ENCODE measurements around the gene FOSB. TPM values are rescaled to one million over a fixed set of nuclear protein-coding genes. Genes with fewer than 3 reads are reported as not detected.

The FOSB gene
- total RNA-seq, 1 experiment from 2014 or later, result 6.4 TPM

DNA sequence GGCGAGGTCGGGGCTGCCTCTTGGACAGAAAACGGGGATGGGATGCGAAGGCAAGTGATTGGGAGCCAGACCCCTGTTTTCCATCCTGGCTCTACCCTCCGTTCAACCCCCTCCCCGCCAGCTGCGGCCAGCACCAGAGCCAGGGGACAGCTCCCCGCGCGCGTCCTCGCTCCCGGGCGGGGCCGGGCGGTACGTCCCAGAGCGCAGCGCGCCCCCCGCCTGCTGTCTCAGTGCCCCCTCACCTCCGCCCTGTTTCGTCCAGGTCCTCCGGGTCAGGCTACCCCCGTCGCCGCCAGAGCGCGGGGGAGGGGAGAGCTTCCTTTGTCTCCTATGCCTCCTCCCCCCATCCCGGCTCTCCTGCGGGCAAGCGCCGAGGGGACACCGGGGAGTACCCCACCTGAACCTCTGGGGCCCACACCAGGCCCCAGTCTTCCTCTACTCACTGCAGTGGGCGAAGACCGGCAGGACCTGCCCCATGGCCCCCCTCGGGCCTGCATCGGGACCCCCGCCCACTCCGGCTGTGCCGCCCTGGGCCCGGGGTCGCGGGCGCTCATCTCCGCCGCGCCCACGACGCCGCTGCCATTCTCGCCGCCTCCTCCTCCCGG lies 28.7 kb downstream of the FOSB start:
- CTCF ChIA-PET, result interaction anchor here (0.6 to 3.0 kb wide), 6 partner anchors 8 to 146 kb away, joined by 3 to 24 read pairs (median 5); no protein-coding TSS in a partner anchor
- H3K9me3 ChIP-seq, result no peaks in the 10 kb centered on the region
- peaks cover 23% of the 10 kb centered on the region for H3K4me1 Mint-ChIP-seq (ENCODE audit: low read depth, unreplicated experiment)
- H3K36me3 Mint-ChIP-seq (ENCODE audit: insufficient read depth, unreplicated experiment), result peaks cover 4% of the 10 kb centered on the region
- no peaks in the 10 kb centered on the region for H3K27me3 ChIP-seq (replicated peaks; ENCODE audit: control insufficient read depth, insufficient read depth, low read length)
- peak in 1 of 2 experiments; percentile 76 for DNase-seq
- H3K27me3 Mint-ChIP-seq (ENCODE audit: insufficient read depth, unreplicated experiment), result peaks cover 8% of the 10 kb centered on the region
- H3K36me3 ChIP-seq (ENCODE audit: control insufficient read depth, insufficient read depth, low read length), result no peaks in the 10 kb centered on the region
- POLR2A ChIA-PET, result no interaction called here
- H3K4me1 ChIP-seq, result peaks cover 22% of the 10 kb centered on the region
- H3K9me3 Mint-ChIP-seq (ENCODE audit: unreplicated experiment), result no peaks in the 10 kb centered on the region
- intact Hi-C loops (cut with micrococcal nuclease; ENCODE audit: unreplicated experiment), result loop anchor here (10.0 kb wide), 1 partner anchor 148 kb away; no protein-coding TSS in a partner anchor
- TF ChIP-seq, protein P1, sequence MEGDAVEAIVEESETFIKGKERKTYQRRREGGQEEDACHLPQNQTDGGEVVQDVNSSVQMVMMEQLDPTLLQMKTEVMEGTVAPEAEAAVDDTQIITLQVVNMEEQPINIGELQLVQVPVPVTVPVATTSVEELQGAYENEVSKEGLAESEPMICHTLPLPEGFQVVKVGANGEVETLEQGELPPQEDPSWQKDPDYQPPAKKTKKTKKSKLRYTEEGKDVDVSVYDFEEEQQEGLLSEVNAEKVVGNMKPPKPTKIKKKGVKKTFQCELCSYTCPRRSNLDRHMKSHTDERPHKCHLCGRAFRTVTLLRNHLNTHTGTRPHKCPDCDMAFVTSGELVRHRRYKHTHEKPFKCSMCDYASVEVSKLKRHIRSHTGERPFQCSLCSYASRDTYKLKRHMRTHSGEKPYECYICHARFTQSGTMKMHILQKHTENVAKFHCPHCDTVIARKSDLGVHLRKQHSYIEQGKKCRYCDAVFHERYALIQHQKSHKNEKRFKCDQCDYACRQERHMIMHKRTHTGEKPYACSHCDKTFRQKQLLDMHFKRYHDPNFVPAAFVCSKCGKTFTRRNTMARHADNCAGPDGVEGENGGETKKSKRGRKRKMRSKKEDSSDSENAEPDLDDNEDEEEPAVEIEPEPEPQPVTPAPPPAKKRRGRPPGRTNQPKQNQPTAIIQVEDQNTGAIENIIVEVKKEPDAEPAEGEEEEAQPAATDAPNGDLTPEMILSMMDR (IDR thresholded peaks at IDR 0.05; ENCODE audit: insufficient read depth in 1 of 2, low read depth in 1 of 2, low read length in 1 of 2, severe bottlenecking in 1 of 2, unreplicated experiment in 1 of 2), result no peak
- peak overlapping the region; percentile 80 for H3K4me3 ChIP-seq (ENCODE audit: low read depth, low read length)
- no TSS peak for BruUV-seq (replicated peaks)
- peak overlapping the region; percentile 85 for H3K27ac Mint-ChIP-seq (ENCODE audit: unreplicated experiment)
- H3K4me3 Mint-ChIP-seq (ENCODE audit: unreplicated experiment), result peak overlapping the region; percentile 98

- no peaks in the 10 kb centered on the region for H3K9me3 ChIP-seq
- TF ChIP-seq, protein P1 (IDR thresholded peaks at IDR 0.05; ENCODE audit: insufficient read depth in 1 of 2, low read depth in 1 of 2, low read length in 1 of 2, severe bottlenecking in 1 of 2, unreplicated experiment in 1 of 2), result no peak
- no peaks in the 10 kb centered on the region for H3K36me3 ChIP-seq (ENCODE audit: control insufficient read depth, insufficient read depth, low read length)
- H3K36me3 Mint-ChIP-seq (ENCODE audit: insufficient read depth, unreplicated experiment), result peaks cover 4% of the 10 kb centered on the region
- H3K4me1 Mint-ChIP-seq (ENCODE audit: low read depth, unreplicated experiment), result peaks cover 17% of the 10 kb centered on the region
- DNase-seq, result no peak
- CTCF ChIA-PET, result interaction anchor here (0.6 to 1.3 kb wide), 2 partner anchors 12 to 28 kb away, joined by 3 to 7 read pairs; no protein-coding TSS in a partner anchor
- no peak overlapping the region for H3K27ac Mint-ChIP-seq (ENCODE audit: unreplicated experiment)
- intact Hi-C loops (cut with micrococcal nuclease; ENCODE audit: unreplicated experiment), result loop anchor here (1.0 to 10.0 kb wide), 3 partner anchors 9 to 147 kb away; no protein-coding TSS in a partner anchor
- peaks cover 22% of the 10 kb centered on the region for H3K4me1 ChIP-seq
- no peak overlapping the region for H3K4me3 ChIP-seq (ENCODE audit: low read depth, low read length)
- POLR2A ChIA-PET, result no interaction called here
- no TSS peak for BruUV-seq (replicated peaks)
- H3K27me3 ChIP-seq (replicated peaks; ENCODE audit: control insufficient read depth, insufficient read depth, low read length), result no peaks in the 10 kb centered on the region
- H3K27me3 Mint-ChIP-seq (ENCODE audit: insufficient read depth, unreplicated experiment), result peaks cover 8% of the 10 kb centered on the region
- H3K9me3 Mint-ChIP-seq (ENCODE audit: unreplicated experiment), result no peaks in the 10 kb centered on the region
- peak overlapping the region; percentile 98 for H3K4me3 Mint-ChIP-seq (ENCODE audit: unreplicated experiment)
Observed at GRCh38 chr19:45497791-45498190, 30.0 kb downstream of the FOSB start.

GRCh38 chr19:45498411-45499195 lies 30.8 kb downstream of the FOSB start, which contains the start of gene PPM1N:
Gene PPM1N, plus strand, starts transcription at chr19:45498443. Its CDS starts 30 bp downstream, at chr19:45498473.
- peaks cover 8% of the 10 kb centered on the region for H3K27me3 Mint-ChIP-seq (ENCODE audit: insufficient read depth, unreplicated experiment)
- intact Hi-C loops (cut with micrococcal nuclease; ENCODE audit: unreplicated experiment), result loop anchor here (10.0 kb wide), 1 partner anchor 146 kb away; no protein-coding TSS in a partner anchor
- no TSS peak for BruUV-seq (replicated peaks)
- peaks cover 16% of the 10 kb centered on the region for H3K4me1 Mint-ChIP-seq (ENCODE audit: low read depth, unreplicated experiment)
- H3K9me3 ChIP-seq, result no peaks in the 10 kb centered on the region
- no peaks in the 10 kb centered on the region for H3K36me3 Mint-ChIP-seq (ENCODE audit: insufficient read depth, unreplicated experiment)
- no peak for DNase-seq
- TF ChIP-seq, protein P1 (IDR thresholded peaks at IDR 0.05; ENCODE audit: insufficient read depth in 1 of 2, low read depth in 1 of 2, low read length in 1 of 2, severe bottlenecking in 1 of 2, unreplicated experiment in 1 of 2), result no peak
- H3K4me3 ChIP-seq (ENCODE audit: low read depth, low read length), result peak within 1 kb of the TSS; percentile 80
- ChIA-PET CTCF (interaction anchor here (0.9 to 1.8 kb wide), 5 partner anchors 13 to 144 kb away, joined by 3 to 7 read pairs (median 5); no protein-coding TSS in a partner anchor), POLR2A (interaction anchor here (0.5 kb wide), 1 partner anchor 86 kb away, joined by 3 read pairs; the partner anchor contains the start of gene OPA3)
- peak within 1 kb of the TSS; percentile 98 for H3K4me3 Mint-ChIP-seq (ENCODE audit: unreplicated experiment)
- H3K27ac Mint-ChIP-seq (ENCODE audit: unreplicated experiment), result peak within 1 kb of the TSS; percentile 85
- no peaks in the 10 kb centered on the region for H3K9me3 Mint-ChIP-seq (ENCODE audit: unreplicated experiment)
- no peaks in the 10 kb centered on the region for H3K27me3 ChIP-seq (replicated peaks; ENCODE audit: control insufficient read depth, insufficient read depth, low read length)
- no peaks in the 10 kb centered on the region for H3K36me3 ChIP-seq (ENCODE audit: control insufficient read depth, insufficient read depth, low read length)
- H3K4me1 ChIP-seq, result peaks cover 22% of the 10 kb centered on the region
